Measurements from ENCODE around the gene KLHL12. TPM values are rescaled to one million over a fixed set of nuclear protein-coding genes. Genes with fewer than 3 reads are reported as not detected.
"Not testable (repeated sequence)": the region's sequence is repeated elsewhere in the genome, so short reads cannot be mapped to it uniquely, and the experiment has no call there.

Gene KLHL12
- total and polyA plus RNA-seq, 3 experiments from 2014 or later = 21.2 to 40.9 (median 40.2) TPM

DNA sequence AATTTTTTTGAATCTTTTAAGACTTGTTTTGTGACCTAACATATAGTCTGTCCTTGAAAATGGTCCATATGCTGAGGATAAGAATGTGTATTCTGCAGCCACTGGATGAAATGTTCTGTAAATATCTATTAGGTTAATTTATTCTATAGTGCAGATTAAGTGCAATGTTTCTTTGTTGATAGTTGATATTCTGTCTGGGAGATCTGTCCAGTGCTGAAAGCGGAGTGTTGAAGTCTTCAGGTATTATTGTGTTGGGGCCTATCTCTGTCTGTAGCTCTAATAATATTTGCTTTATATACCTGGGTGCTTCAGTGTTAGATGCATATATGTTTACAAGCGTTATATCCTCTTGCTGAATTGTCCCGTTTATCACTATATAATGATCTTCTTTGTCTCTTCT, 7.7 kb upstream of the KLHL12 start:
- peaks cover 0 to 5% (median 0%) of the 10 kb centered on the region in 3 donors for H3K36me3 Mint-ChIP-seq
- no peak for DNase-seq
- Histone ChIP-seq H3K27me3 (ENCODE audit: insufficient read depth, low read length, poor library complexity, severe bottlenecking) (no peaks in the 10 kb centered on the region), H3K9me3 (ENCODE audit: low read length) (no peaks in the 10 kb centered on the region), H3K36me3 (ENCODE audit: insufficient read depth, low read length) (no peaks in the 10 kb centered on the region), H3K27ac (ENCODE audit: low read depth, low read length) (no peak overlapping the region), H3K4me1 (ENCODE audit: insufficient read depth, low read length) (no peaks in the 10 kb centered on the region), H3K4me3 (ENCODE audit: low read length) (no peak overlapping the region)
- no peaks in the 10 kb centered on the region for H3K4me1 Mint-ChIP-seq
- ChIA-PET CTCF (no interaction called here), POLR2A (no interaction called here)
- H3K9me3 Mint-ChIP-seq = no peaks in the 10 kb centered on the region
- no peak overlapping the region for H3K4me3 Mint-ChIP-seq
- H3K27ac Mint-ChIP-seq = no peak overlapping the region
- peaks cover 9 to 26% of the 10 kb centered on the region in 2 donors for H3K27me3 Mint-ChIP-seq

DNA sequence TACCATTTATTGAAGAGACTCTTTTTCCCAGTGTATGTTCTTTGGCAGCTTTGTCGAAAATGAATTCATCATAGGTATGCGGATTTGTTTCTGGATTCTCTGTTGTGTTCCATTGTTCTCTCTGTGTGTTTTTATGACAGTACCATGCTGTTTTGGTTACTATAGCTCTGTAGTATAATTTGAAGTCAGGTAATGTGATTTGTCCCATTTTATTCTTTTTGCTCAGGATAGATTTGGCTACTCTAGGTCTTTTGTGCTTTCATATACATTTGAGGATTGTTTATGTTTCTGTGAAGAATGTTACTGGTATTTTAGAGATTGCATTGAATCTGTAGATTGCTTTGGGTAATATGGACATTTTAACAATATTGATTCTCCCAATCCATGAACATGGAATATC, 5.4 kb upstream of the KLHL12 start:
- no peaks in the 10 kb centered on the region for H3K36me3 ChIP-seq (ENCODE audit: insufficient read depth, low read length)
- Mint-ChIP-seq H3K4me1 (no peaks in the 10 kb centered on the region), H3K9me3 (no peaks in the 10 kb centered on the region), H3K27ac (no peak overlapping the region), H3K36me3 (no peaks in the 10 kb centered on the region), H3K27me3 (peaks cover 9 to 26% of the 10 kb centered on the region in 2 donors), H3K4me3 (peak overlapping the region in 1 of 7 donors; percentile 29)
- H3K4me3 ChIP-seq (ENCODE audit: low read length) = no peak overlapping the region
- H3K27me3 ChIP-seq (ENCODE audit: insufficient read depth, low read length, poor library complexity, severe bottlenecking) = no peaks in the 10 kb centered on the region
- no peak overlapping the region for H3K27ac ChIP-seq (ENCODE audit: low read depth, low read length)
- H3K4me1 ChIP-seq (ENCODE audit: insufficient read depth, low read length) = no peaks in the 10 kb centered on the region
- H3K9me3 ChIP-seq (ENCODE audit: low read length) = no peaks in the 10 kb centered on the region
- CTCF ChIA-PET = no interaction called here
- POLR2A ChIA-PET = no interaction called here
- DNase-seq = no peak

DNA sequence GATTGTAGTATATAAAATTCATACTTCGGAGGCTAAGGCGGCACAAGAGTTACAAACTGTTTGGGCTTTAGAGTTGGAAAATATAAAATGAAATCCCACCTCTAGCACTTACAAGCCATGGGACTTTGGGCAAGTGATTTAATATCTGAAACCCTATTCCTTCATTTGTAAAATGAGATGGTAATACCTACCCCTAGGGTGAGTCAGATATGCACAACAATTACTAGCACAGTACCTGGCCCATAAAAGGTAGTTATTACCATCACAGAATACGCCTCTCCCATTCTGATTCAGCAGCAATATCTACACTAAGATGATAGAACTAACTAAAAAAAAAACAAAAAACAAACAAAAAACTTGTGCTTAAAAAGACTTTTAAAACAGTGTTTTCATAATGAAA, 3.5 kb downstream of the KLHL12 start:
- H3K27ac Mint-ChIP-seq = peak overlapping the region in 1 of 8 donors; percentile 37
- H3K36me3 Mint-ChIP-seq = peaks cover 0 to 42% (median 6%) of the 10 kb centered on the region in 3 donors
- POLR2A ChIA-PET = no interaction called here
- DNase-seq = no peak
- CTCF ChIA-PET = no interaction called here
- Histone ChIP-seq H3K4me3 (ENCODE audit: low read length) (no peak overlapping the region), H3K27ac (ENCODE audit: low read depth, low read length) (no peak overlapping the region), H3K27me3 (ENCODE audit: insufficient read depth, low read length, poor library complexity, severe bottlenecking) (no peaks in the 10 kb centered on the region), H3K9me3 (ENCODE audit: low read length) (no peaks in the 10 kb centered on the region), H3K4me1 (ENCODE audit: insufficient read depth, low read length) (peaks cover 26% of the 10 kb centered on the region), H3K36me3 (ENCODE audit: insufficient read depth, low read length) (peaks cover 12% of the 10 kb centered on the region)
- no peaks in the 10 kb centered on the region for H3K9me3 Mint-ChIP-seq
- no peaks in the 10 kb centered on the region for H3K27me3 Mint-ChIP-seq
- H3K4me3 Mint-ChIP-seq = no peak overlapping the region
- H3K4me1 Mint-ChIP-seq = peaks cover 32 to 46% (median 38%) of the 10 kb centered on the region in 3 donors

DNA sequence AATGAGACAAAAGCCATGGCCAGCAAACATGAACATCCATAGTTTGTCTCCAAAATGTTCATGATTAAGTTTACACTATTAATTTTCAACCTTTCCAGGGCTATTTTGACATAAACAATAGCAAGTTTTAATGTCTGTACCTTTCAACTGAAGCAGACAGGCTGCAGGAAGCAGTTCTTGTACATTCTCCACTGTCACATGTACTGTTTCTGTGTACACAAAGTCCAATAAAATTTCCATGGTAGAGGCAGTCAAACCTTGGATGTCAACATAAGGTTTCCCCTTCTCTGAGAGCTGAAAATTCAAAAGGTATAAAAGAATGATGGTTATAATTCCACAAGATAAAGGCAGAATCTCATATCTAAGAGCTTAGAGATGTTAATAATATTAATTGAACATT, 7.4 kb downstream of the KLHL12 start:
- H3K27ac Mint-ChIP-seq = no peak overlapping the region
- no peak for DNase-seq
- no peak overlapping the region for H3K27ac ChIP-seq (ENCODE audit: low read depth, low read length)
- CTCF ChIA-PET = no interaction called here
- H3K27me3 Mint-ChIP-seq = no peaks in the 10 kb centered on the region
- no peak overlapping the region for H3K4me3 Mint-ChIP-seq
- POLR2A ChIA-PET = no interaction called here
- H3K9me3 Mint-ChIP-seq = no peaks in the 10 kb centered on the region
- H3K27me3 ChIP-seq (ENCODE audit: insufficient read depth, low read length, poor library complexity, severe bottlenecking) = no peaks in the 10 kb centered on the region
- peaks cover 19 to 29% (median 20%) of the 10 kb centered on the region in 3 donors for H3K4me1 Mint-ChIP-seq
- H3K4me1 ChIP-seq (ENCODE audit: insufficient read depth, low read length) = peaks cover 16% of the 10 kb centered on the region
- no peak overlapping the region for H3K4me3 ChIP-seq (ENCODE audit: low read length)
- peaks cover 0 to 67% (median 10%) of the 10 kb centered on the region in 3 donors for H3K36me3 Mint-ChIP-seq
- H3K36me3 ChIP-seq (ENCODE audit: insufficient read depth, low read length) = peaks cover 29% of the 10 kb centered on the region
- H3K9me3 ChIP-seq (ENCODE audit: low read length) = no peaks in the 10 kb centered on the region

DNA sequence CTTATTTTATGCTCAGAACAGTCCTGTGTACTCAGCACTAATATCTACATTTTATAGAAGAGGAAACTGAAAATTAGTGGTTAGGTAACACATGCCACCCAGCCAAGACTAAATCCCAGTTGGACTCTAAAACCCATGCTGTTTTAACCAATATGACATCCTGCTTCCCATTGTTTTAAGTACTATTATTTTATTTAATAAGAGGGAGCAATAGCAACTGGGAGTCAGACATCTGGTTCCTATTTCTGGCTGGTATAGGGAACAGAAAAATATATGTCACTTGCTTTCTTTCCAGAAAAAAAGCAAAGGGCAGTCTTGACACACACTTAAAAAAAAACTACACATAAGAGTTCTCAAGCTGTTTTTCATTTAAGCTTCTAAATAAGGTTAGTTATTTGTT, 11.9 kb downstream of the KLHL12 start:
- peaks cover 4 to 25% (median 23%) of the 10 kb centered on the region in 3 donors for H3K4me1 Mint-ChIP-seq
- no peaks in the 10 kb centered on the region for H3K9me3 ChIP-seq (ENCODE audit: low read length)
- H3K9me3 Mint-ChIP-seq = no peaks in the 10 kb centered on the region
- no peak overlapping the region for H3K27ac ChIP-seq (ENCODE audit: low read depth, low read length)
- no peaks in the 10 kb centered on the region for H3K27me3 Mint-ChIP-seq
- DNase-seq = no peak
- no peaks in the 10 kb centered on the region for H3K4me1 ChIP-seq (ENCODE audit: insufficient read depth, low read length)
- H3K27me3 ChIP-seq (ENCODE audit: insufficient read depth, low read length, poor library complexity, severe bottlenecking) = no peaks in the 10 kb centered on the region
- POLR2A ChIA-PET = interaction anchor here (1.1 kb wide), 1 partner anchor 13 kb away, joined by 3 read pairs; no protein-coding TSS in a partner anchor
- no peak overlapping the region for H3K4me3 ChIP-seq (ENCODE audit: low read length)
- H3K36me3 ChIP-seq (ENCODE audit: insufficient read depth, low read length) = peaks cover 39% of the 10 kb centered on the region
- CTCF ChIA-PET = interaction anchor here (1.0 kb wide), 1 partner anchor 84 kb away, joined by 3 read pairs; no protein-coding TSS in a partner anchor
- no peak overlapping the region for H3K4me3 Mint-ChIP-seq
- peaks cover 4 to 92% (median 27%) of the 10 kb centered on the region in 3 donors for H3K36me3 Mint-ChIP-seq
- H3K27ac Mint-ChIP-seq = no peak overlapping the region

DNA sequence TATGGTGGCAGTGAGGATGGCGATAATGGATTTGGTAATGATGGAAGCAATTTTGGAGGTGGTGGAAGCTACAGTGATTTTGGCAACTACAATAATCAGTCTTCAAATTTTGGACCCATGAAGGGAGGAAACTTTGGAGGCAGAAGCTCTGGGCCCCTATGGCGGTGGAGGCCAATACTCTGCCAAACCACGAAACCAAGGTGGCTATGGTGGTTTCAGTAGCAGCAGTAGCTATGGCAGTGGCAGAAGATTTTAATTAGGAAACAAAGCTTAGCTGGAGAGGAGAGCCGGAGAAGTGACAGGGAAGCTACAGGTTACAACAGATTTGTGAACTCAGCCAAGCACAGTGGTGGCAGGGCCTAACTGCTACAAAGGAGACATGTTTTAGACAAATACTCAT, 14.6 kb downstream of the KLHL12 start:
- DNase-seq; H3K4me1 ChIP-seq (ENCODE audit: insufficient read depth, low read length); H3K9me3 ChIP-seq (ENCODE audit: low read length); H3K27ac ChIP-seq (ENCODE audit: low read depth, low read length); POLR2A ChIA-PET; H3K9me3 Mint-ChIP-seq; H3K27me3 Mint-ChIP-seq; H3K4me3 ChIP-seq (ENCODE audit: low read length); H3K27me3 ChIP-seq (ENCODE audit: insufficient read depth, low read length, poor library complexity, severe bottlenecking): not testable (repeated sequence)
- peak overlapping the region in 1 of 7 donors; percentile 11 for H3K4me3 Mint-ChIP-seq
- H3K36me3 Mint-ChIP-seq = peaks cover 4 to 94% (median 31%) of the 10 kb centered on the region in 3 donors
- peak overlapping the region in 3 of 8 donors; percentile 11 to 89 (median 65) for H3K27ac Mint-ChIP-seq
- peaks cover 38% of the 10 kb centered on the region for H3K36me3 ChIP-seq (ENCODE audit: insufficient read depth, low read length)
- H3K4me1 Mint-ChIP-seq = peaks cover 4 to 25% (median 18%) of the 10 kb centered on the region in 3 donors
- CTCF ChIA-PET = interaction anchor here (1.2 kb wide), 1 partner anchor 15 kb away, joined by 3 read pairs; the partner anchor contains the start of gene KLHL12

GRCh38 chr1:202909494-202909893, 17.5 kb downstream of the KLHL12 start:
- no peak overlapping the region for H3K4me3 ChIP-seq (ENCODE audit: low read length)
- H3K4me1 ChIP-seq (ENCODE audit: insufficient read depth, low read length) = no peaks in the 10 kb centered on the region
- CTCF ChIA-PET = no interaction called here
- peaks cover 29% of the 10 kb centered on the region for H3K36me3 ChIP-seq (ENCODE audit: insufficient read depth, low read length)
- H3K27me3 ChIP-seq (ENCODE audit: insufficient read depth, low read length, poor library complexity, severe bottlenecking) = no peaks in the 10 kb centered on the region
- no peaks in the 10 kb centered on the region for H3K9me3 ChIP-seq (ENCODE audit: low read length)
- DNase-seq = no peak
- H3K27ac Mint-ChIP-seq = peak overlapping the region in 1 of 8 donors; percentile 18
- POLR2A ChIA-PET = no interaction called here
- H3K4me3 Mint-ChIP-seq = no peak overlapping the region
- H3K27ac ChIP-seq (ENCODE audit: low read depth, low read length) = no peak overlapping the region
- no peaks in the 10 kb centered on the region for H3K27me3 Mint-ChIP-seq
- no peaks in the 10 kb centered on the region for H3K9me3 Mint-ChIP-seq
- peaks cover 4 to 25% (median 18%) of the 10 kb centered on the region in 3 donors for H3K4me1 Mint-ChIP-seq
- peaks cover 4 to 86% (median 29%) of the 10 kb centered on the region in 3 donors for H3K36me3 Mint-ChIP-seq

GRCh38 chr1:202908998-202909397, 18.0 kb downstream of the KLHL12 start:
- no peak for DNase-seq
- H3K27ac Mint-ChIP-seq = peak overlapping the region in 1 of 8 donors; percentile 82
- Histone ChIP-seq H3K27ac (ENCODE audit: low read depth, low read length) (no peak overlapping the region), H3K9me3 (ENCODE audit: low read length) (no peaks in the 10 kb centered on the region), H3K36me3 (ENCODE audit: insufficient read depth, low read length) (peaks cover 29% of the 10 kb centered on the region), H3K4me1 (ENCODE audit: insufficient read depth, low read length) (no peaks in the 10 kb centered on the region), H3K27me3 (ENCODE audit: insufficient read depth, low read length, poor library complexity, severe bottlenecking) (no peaks in the 10 kb centered on the region), H3K4me3 (ENCODE audit: low read length) (no peak overlapping the region)
- H3K4me3 Mint-ChIP-seq = no peak overlapping the region
- CTCF ChIA-PET = no interaction called here
- no peaks in the 10 kb centered on the region for H3K9me3 Mint-ChIP-seq
- H3K27me3 Mint-ChIP-seq = no peaks in the 10 kb centered on the region
- peaks cover 1 to 84% (median 26%) of the 10 kb centered on the region in 3 donors for H3K36me3 Mint-ChIP-seq
- H3K4me1 Mint-ChIP-seq = peaks cover 4 to 22% (median 18%) of the 10 kb centered on the region in 3 donors
- POLR2A ChIA-PET = no interaction called here

All from CD8-positive, alpha-beta memory T cell (primary cell).